Testis (tissue), 2 donors: ENCODE measurements around the gene LIMS2.
A peak's percentile ranks its signal among the peaks of the same experiment; 100 is the strongest.

Experiments used
- POLR2A ChIP-seq: fragments of 450-650 bp; IDR thresholded peaks from one replicate; pipeline ENCODE4 v1.6.1; 2017; ENCODE audit warnings: antibody characterized with exemption, mild to moderate bottlenecking, moderate library complexity
- TF ChIP-seq, protein P1 (sequence below), 3 experiments: fragments of 450-650 bp in 2 of 3; fragments of 200-600 bp in 1 of 3; sonication (generic) in 1 of 3; IDR thresholded peaks; one replicate each; pipeline ENCODE4 v1.5.1; 2016 to 2019; ENCODE audit warnings: antibody characterized with exemption in 3 of 3, mild to moderate bottlenecking in 2 of 3, moderate library complexity in 1 of 3

DNA sequence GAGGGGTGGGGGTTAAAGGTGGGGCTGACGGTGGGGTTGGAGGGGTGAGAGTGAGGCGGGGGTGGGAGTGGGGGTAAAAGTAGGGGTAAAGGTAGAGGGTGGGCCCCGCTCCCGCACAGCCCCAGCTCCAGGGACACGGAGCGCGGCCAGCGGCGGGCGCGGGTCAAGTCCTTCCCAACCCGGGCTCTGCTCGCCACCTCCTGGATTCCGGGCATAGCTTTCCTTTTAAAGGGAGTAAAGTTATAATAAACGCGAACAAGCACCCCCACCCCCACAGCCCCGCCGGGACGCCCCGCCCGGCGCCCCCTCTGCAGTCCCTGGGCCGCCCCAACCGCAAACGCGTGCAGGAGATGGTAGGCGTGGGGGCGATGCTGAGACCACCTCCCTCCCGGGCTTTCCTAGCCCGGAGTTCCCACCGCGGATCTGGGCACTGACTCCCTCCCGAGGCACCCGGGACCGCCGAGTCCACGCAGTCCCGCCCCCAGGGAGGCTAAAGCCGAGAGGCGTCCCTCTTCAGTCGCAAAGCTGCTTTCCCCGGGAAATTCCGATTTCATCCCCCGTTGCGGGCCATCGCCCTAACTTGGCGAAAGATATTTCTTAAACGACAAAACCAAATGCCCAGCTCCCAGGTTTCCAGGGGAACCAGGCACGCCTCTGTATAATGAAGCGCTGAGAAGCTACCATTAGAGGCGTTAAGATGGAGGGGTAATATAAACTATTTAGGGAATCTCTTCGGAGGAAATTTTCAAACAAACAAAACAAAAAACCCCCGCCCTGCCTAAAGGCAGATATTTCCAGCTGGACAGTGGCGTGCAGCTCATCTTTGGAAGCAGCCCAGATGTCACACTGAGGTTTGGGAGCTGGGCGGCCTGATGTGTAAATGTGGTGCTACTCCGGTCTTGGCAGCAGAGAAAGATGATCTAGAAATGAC is at the start of gene LIMS2:
- TF ChIP-seq, protein P1, sequence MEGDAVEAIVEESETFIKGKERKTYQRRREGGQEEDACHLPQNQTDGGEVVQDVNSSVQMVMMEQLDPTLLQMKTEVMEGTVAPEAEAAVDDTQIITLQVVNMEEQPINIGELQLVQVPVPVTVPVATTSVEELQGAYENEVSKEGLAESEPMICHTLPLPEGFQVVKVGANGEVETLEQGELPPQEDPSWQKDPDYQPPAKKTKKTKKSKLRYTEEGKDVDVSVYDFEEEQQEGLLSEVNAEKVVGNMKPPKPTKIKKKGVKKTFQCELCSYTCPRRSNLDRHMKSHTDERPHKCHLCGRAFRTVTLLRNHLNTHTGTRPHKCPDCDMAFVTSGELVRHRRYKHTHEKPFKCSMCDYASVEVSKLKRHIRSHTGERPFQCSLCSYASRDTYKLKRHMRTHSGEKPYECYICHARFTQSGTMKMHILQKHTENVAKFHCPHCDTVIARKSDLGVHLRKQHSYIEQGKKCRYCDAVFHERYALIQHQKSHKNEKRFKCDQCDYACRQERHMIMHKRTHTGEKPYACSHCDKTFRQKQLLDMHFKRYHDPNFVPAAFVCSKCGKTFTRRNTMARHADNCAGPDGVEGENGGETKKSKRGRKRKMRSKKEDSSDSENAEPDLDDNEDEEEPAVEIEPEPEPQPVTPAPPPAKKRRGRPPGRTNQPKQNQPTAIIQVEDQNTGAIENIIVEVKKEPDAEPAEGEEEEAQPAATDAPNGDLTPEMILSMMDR (IDR thresholded peaks at IDR 0.05) = peak in 1 of 3 experiments; percentile 7
- no peak for TF ChIP-seq POLR2A
